IPS DF 4.7 (cell line): ENCODE data around the gene PEPD.

Experiments
- DNase-seq: peaks from one replicate; pipeline ENCODE4 v3.0.0-alpha.2; 2013; ENCODE audit warnings: low spot score; ENCODE audit errors: extremely low read depth

PEPD gene

DNA sequence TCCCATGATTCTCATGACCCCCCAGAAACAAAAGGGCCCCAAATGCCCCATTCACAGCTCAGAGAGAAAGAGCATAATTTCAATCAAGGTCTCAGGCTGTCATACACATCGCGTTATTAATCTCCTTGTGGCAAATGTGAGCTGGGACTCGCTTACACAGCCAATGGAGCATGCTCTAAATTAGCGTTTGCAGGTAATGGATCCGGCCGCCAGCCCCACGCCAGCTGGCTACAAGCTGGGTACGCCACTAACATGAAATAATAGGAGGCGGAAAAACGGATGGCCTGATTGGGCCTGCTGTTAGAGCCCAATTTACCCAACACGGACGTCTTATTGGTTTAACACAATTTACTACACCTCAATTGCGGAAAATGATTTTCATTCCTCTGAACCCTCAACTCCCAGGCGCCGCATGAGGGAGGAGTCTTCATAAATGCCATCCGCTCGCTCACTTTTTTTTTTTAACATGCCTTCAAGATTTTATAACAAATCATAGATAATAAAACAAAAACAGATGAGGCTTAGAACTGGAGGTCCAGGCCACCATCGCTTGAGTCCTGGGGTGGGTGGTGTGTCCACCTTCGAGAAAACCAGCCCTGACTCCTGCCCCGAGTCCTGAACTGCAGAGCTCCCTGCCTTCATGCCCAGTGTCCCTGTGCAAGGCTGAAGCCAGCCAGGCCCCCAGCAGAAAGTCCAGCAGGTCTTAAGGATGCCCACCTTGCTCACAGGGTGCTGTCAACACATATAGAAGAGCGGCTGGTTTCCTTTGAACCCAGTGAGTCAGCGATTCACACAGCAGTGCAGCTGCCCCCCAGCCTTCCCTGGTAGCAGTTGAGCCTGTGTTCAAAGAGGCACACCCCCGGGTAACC lies 62.1 kb downstream of the PEPD start:
- DNase-seq = no peak

DNA sequence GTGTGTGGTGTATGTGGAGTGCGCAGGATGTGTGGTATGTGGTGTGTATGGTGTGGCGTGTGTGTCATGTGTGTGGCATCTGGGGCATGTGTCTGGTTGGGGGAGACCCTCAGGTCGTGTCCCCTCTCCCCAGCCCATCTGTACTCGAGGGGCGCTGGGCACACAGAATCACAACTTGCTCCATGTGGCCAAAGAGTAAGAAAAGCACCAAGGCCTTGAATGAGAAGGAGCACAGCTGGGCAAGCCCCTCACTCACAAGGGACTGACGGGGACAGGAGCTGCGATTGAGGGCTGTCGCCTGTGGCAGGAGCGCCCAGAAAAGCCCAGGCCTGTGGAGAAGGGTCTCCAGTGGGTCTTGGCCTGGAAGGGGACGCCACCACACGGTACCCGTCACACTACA lies 62.8 kb downstream of the PEPD start:
- DNase-seq = no peak

DNA sequence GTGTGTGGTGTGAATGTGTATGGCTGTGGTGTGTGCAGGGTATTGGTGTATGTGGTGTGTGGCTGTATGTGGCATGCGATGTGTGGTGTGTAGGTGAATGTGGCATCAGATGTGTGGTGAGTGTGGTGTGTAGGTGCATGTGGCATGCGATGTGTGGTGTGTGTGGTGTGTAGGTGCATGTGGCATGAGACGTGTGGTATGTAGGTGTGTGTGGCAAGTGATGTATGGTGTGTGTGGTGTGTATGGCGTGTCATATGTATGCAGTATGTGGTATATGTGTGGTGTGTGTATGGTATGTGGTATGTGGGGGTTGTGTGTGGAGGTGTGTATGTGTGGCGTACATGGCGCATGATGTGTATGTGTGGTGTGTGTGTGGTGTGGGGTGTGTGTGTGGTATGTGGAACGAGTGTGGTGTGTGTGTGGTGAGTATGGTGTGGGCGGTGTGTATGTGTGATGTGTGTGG lies 63.4 kb downstream of the PEPD start:
- no peak for DNase-seq

- no peak for DNase-seq
These were observed 64.8 kb downstream of the PEPD start for GRCh38 chr19:33456845-33457220.

DNA sequence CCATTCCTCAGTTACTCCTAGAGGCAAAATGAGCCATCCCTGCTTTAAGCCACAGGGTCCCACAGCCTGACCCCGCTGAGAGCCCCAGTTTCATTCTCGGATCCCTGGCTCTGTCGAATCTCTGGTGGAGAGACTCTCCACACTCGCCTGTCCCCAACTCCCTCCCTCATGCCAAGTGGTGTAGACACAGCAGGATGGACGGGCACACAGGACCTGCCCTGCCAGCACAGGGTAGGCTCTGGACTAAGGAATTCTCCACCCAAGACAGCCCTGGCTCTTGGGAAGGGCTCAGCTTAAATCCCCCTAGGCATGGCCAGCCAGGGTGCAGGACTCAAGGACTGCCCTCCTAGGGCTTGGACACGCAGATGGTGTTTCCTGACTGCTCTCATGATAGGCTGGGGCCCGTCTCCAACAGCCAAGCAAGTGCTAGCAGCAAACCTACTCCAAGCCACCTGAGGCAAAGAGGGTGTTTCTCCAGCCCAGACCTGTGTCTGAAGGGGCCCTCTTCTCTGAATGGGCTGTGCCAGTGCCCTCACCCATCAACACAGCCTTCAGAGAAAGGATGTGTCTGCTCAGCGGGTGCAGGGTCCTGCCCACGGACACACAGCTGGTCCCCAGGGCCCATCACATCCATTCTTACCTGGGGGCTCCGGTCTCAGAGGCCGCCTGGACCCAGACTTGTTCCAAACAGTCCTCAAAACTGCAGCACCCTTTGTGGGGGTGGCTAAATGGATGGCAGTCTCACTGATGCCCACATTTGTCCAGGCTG lies 65.3 kb downstream of the PEPD start:
- no peak for DNase-seq

DNA sequence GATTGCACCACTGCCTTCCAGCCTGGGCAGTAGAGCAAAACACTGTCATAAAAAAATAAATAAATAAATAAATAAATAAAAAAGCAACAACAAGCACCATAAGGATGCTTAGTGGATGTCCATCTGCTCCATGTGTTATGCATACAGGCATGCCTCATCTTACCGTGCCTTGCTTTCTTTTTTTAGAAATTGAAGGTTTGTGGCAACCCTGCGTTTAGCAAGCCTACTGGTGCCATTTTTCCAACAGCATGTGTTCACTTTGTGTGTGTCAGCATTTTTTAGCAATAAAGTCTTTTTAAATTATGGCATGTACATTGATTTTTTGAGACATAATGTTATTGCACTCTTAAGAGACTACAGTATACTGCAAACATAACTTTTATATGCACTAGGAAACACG lies 68.3 kb downstream of the PEPD start:
- no peak for DNase-seq

DNA sequence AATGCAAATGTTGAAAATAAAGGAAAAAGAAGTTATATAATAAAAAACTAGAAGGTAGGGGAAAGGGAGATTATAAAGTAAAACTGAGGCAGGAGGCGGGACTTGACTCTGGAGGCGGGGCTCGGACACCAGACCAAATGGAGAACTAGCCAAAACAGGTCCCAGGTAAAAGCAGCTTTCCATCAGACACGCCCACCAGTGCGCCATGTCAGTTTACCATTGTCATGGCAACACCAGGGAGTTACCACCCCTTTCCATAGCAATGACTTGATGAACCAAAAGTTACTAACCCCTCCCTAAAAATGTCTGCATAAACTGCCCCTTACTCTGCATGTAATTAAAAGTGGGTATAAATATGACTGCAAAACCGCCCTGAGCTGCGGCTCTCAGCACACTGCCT lies 70.9 kb downstream of the PEPD start:
- DNase-seq = no peak

DNA sequence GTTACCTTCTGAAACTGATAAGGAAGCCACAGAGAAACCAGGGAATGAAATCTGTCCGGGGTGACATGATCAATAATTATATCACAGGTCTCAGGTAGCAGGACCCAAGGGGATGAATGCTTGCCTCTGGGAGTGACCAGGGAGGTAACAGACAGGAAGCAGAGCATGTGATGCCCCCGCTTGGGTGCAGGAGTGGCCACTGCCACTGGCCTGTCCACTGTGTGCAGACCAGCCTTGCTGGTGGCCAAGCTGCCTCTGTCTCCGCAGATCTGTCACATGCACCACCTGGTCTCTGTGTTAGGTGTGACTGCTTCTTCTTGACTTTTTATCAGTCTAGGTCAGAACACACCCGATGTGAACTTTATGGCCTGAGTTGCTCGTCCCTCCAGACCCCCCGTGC lies 71.8 kb downstream of the PEPD start:
- DNase-seq = no peak

GRCh38 chr19:33448159-33448516 lies 73.5 kb downstream of the PEPD start:
- DNase-seq = no peak

DNA sequence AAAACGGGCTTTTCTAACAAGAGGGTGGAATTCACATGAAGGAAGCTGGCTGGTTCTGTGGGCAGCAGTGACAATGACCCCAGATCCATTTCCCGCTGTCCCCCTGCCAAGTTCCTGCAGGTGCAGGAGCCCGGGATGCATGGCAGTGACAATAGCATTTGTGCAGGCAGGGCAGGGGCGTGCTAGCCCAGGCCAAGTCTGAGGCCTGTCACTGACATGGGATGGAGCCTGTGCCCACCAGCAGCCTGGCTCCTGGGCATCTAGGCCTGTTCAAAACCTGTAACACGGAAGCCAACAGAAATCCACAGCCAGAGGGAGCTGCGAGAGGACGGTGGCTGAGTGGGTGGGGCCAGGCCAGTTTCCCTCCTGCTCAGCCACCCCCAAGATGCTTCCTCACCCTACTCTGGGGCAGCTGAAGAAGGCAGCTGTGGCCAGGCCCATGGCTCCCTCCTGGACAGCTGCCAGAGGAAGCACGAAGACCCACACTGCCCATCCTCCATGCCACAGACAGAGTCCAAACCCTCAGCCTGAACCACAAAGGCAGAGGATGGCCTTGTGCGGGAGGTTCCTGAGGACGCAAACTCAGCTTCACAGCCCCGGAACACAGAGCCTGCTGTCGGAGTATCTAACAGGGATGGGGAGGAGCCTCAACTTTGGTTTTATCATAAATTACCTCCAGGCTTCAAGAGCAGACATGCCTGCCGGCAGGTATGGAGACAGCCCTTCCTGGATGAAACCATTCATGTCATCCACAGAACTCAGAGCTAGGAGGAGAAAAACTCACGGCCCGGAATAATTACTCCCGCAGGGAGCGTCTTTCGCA lies 74.0 kb downstream of the PEPD start:
- DNase-seq = no peak

DNA sequence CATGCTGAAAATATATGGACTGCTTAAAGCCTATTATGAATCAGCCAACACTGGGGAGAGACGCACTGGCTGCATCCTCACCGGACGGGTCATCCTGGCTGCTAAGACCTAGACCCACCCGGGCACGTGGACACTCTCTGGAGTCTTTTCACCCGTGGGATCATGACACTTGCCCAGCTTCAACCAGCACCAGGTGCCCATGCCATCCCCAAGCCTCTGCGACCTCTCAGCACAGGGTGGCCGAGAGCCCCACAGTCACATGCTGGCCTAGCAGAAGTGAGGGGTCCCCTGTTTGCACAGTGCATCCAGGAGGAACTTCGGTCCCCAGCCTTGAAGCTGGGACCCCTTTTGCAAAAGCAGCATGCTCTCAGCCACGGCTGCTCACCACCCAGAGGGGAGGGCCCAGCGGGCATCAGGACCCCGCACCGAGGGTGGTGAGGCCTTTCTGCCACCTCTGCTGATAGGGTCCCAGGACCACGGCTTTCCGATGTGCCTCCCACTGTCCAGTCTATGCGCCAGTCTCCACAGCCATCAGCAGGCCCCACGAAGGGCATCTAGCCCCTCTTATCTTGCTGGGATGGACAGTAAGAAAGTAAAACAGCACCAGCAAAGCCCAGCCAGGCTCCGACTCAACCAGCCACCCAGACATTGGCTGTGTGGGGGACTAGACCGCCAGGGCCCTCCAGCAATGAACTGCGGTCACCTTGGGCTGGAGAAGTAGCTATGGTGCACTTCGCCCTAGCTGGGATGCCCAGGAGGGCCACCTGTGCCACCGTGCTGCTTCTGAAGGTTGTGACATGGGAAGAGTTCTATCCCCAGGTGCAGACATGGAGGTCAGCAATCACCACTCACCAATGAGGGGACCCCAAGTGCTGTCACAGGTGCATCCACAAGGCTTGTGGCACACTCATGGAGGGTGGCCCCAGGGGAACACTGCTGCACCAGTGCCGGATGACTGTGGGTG lies 75.0 kb downstream of the PEPD start:
- no peak for DNase-seq

- no peak for DNase-seq
These were observed 75.9 kb downstream of the PEPD start for GRCh38 chr19:33445442-33446329.

DNA sequence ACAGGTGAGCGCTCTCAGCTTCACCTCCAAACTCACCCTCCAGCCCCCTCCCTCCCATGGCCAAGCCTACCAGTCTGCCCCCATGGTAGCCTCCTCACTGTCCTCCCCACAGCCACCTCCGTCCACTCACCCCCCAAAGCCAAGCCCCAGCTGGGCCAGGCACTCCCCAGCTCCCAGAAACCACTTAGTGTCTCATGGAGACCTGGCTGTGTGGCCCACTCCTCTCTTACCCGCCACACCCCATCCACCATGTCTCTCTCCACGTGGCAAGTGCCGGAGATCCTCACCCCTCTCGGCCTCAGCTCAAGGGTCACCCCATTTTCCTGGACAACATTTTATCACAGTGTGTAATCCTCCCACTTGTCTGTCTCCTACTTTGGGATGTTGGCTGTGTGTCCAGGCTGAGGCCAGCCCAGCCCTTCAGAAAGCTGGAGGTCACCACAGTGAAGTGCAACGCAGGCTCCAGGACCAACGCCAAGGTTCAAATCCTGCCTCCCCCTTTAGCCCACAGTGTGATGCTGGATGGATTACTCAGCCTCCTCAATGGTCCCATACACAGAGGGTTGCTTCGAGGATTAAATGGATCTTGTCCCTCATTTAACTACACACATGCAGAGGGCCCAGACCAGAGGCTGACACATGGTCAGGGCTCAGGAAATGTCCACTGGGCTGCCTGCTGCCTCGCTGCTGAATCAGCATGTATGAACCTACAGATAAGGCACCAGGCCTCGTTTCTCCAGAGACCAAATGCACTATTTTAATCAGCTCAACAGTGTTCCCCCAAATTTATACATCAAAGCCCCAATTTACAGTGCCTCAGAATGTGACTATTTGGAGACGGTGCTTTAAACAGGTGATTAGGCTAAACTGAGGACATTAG lies 76.8 kb downstream of the PEPD start:
- DNase-seq = no peak

- DNase-seq = no peak
These were observed 77.7 kb downstream of the PEPD start for GRCh38 chr19:33443638-33444561.

DNA sequence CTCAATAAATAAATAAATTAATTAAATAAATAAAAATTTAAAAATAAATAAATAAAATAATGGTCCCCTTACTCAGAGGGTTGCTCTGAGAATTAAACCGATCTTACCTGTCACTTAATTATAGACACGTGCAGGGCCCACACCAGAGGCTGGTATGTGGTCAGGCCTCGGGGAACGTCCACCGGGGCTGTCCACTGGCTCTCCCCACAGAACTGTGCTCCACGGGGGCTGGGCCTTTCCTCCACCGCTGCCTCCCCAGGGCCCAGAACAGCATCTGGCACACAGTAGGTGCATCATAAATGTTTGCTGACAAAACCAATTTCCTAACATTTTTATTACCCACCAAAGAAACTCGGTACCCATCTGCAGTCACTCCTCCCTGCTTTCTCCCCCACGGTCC lies 78.9 kb downstream of the PEPD start:
- DNase-seq = no peak

DNA sequence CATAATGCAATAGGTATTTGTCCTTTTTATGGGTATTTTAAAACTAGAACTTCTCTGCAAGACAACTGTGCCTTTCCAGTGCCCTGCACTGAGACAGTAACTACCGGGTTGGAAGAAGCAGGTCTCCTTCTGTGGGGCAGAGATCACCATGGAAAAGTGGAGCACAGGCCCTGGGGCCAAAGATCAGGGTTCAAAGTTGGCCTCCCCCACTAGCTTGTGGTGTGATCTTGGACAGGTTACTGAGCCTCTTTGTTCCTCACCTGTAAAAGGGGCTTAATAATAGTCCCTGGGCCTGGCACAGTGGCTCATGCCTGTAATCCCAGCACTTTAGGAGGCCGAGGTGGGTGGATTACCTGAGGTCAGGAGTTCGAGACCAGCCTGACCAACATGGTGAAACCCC lies 79.8 kb downstream of the PEPD start:
- no peak for DNase-seq

GRCh38 chr19:33441277-33441699 lies 80.3 kb downstream of the PEPD start:
- no peak for DNase-seq

DNA sequence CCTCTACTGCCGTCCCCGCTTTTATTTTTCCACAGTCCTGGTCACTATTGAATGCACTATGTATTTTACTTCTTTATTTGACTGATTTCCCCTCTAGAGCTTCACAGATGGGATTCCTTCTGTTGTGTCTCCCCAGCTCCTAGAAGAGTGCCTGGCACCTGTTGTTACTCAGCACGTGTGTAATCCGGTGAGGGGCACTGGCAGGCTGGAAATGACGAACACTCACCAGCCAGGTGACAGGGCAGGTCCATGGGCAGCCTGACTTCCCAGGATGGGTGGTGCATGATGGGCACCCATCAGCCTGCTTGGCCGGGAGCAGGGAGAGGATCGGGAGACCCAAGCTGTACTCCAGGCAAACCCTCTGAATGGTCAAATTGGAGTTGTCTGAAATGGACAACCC lies 80.9 kb downstream of the PEPD start:
- no peak for DNase-seq
